GM12878 (cell line): ENCODE measurements around the gene RUVBL2.

Experiments
- EP300 ChIP-seq, 2 experiments: fragments of 150-350 bp in 1 of 2; IDR thresholded peaks; 2 replicates each; pipeline ENCODE4 v1.6.1; 2011 to 2012; ENCODE audit warnings: low read depth in 2 of 2, low read length in 2 of 2, borderline replicate concordance in 1 of 2, improper control_type of control experiment in 1 of 2, inconsistent platforms in 1 of 2; ENCODE audit not compliant: control insufficient read depth in 1 of 2
- MTA2 ChIP-seq: fragments of 450-650 bp; IDR thresholded peaks from 2 replicates; pipeline ENCODE4 v1.6.1; 2016; ENCODE audit warnings: low read depth, mild to moderate bottlenecking, moderate library complexity
- RAD21 ChIP-seq: IDR thresholded peaks from 2 replicates; pipeline ENCODE4 v1.6.1; 2011; ENCODE audit warnings: mild to moderate bottlenecking, low read depth, low read length, moderate library complexity; ENCODE audit not compliant: insufficient read depth
- SUZ12 ChIP-seq: fragments of 200-600 bp; sonication (generic); IDR thresholded peaks from one replicate; pipeline ENCODE4 v1.6.1; 2018; ENCODE audit warnings: antibody characterized with exemption, mild to moderate bottlenecking; ENCODE audit not compliant: unreplicated experiment
- ZNF384 ChIP-seq: IDR thresholded peaks from 2 replicates; pipeline ENCODE4 v1.6.1; 2012; ENCODE audit warnings: low read depth, mild to moderate bottlenecking, low read length, improper control_type of control experiment, borderline replicate concordance
- TF ChIP-seq, protein P1 (sequence below), 3 experiments: IDR thresholded peaks in 2 of 3; conservative IDR thresholded peaks in 1 of 3; 2 replicates each; pipeline ENCODE4 v1.5.1; 2011; ENCODE audit warnings: low read depth in 3 of 3, low read length in 3 of 3, mild to moderate bottlenecking in 3 of 3, control low read depth in 2 of 3, moderate library complexity in 2 of 3, inconsistent platforms in 1 of 3, mixed read lengths in 1 of 3; ENCODE audit not compliant: control insufficient read depth in 2 of 3, insufficient read depth in 1 of 3; ENCODE audit errors: extremely low read depth in 1 of 3
- TF ChIP-seq, protein P2 (sequence below): fragments of 450-650 bp; IDR thresholded peaks from 2 replicates; pipeline ENCODE4 v1.6.1; 2017; ENCODE audit warnings: low read depth, mild to moderate bottlenecking, moderate library complexity

DNA sequence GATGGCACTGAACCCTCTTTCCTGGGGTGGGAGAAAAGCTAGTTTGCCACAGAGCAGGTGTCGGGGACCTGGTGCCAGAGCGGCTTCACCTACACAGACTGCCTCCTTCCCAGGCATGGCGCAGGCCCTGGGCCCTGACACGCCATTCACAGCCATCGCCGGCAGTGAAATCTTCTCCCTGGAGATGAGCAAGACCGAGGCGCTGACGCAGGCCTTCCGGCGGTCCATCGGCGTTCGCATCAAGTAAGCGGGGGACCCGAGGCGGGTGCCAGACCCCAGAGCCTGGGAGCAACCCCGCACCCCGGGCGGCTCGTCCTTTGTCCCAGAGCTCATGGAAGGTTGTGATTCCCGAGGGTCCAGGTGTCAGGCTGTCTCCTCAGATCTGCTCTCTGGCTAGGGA is 13.2 kb downstream of the RUVBL2 start:
- TF ChIP-seq, protein P1, sequence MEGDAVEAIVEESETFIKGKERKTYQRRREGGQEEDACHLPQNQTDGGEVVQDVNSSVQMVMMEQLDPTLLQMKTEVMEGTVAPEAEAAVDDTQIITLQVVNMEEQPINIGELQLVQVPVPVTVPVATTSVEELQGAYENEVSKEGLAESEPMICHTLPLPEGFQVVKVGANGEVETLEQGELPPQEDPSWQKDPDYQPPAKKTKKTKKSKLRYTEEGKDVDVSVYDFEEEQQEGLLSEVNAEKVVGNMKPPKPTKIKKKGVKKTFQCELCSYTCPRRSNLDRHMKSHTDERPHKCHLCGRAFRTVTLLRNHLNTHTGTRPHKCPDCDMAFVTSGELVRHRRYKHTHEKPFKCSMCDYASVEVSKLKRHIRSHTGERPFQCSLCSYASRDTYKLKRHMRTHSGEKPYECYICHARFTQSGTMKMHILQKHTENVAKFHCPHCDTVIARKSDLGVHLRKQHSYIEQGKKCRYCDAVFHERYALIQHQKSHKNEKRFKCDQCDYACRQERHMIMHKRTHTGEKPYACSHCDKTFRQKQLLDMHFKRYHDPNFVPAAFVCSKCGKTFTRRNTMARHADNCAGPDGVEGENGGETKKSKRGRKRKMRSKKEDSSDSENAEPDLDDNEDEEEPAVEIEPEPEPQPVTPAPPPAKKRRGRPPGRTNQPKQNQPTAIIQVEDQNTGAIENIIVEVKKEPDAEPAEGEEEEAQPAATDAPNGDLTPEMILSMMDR (IDR thresholded peaks at IDR 0.05 in 2 of 3, conservative IDR thresholded peaks at IDR 0.05 in 1 of 3; ENCODE audit: control insufficient read depth in 2 of 3, extremely low read depth in 1 of 3, insufficient read depth in 1 of 3, low read depth in 3 of 3, low read length in 3 of 3) = no peak
- TF ChIP-seq ZNF384 (no peak), RAD21 (no peak), SUZ12 (no peak), EP300 (IDR thresholded peaks at IDR 0.05; ENCODE audit: borderline replicate concordance in 1 of 2, control insufficient read depth in 1 of 2, low read depth in 2 of 2, low read length in 2 of 2) (no peak), MTA2 (no peak)
- TF ChIP-seq, protein P2, sequence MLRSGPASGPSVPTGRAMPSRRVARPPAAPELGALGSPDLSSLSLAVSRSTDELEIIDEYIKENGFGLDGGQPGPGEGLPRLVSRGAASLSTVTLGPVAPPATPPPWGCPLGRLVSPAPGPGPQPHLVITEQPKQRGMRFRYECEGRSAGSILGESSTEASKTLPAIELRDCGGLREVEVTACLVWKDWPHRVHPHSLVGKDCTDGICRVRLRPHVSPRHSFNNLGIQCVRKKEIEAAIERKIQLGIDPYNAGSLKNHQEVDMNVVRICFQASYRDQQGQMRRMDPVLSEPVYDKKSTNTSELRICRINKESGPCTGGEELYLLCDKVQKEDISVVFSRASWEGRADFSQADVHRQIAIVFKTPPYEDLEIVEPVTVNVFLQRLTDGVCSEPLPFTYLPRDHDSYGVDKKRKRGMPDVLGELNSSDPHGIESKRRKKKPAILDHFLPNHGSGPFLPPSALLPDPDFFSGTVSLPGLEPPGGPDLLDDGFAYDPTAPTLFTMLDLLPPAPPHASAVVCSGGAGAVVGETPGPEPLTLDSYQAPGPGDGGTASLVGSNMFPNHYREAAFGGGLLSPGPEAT = no peak
